GM18868 (cell line): Measurements from ENCODE around the gene TSR1.

Experiments
- ATAC-seq: cut with Tn5 transposase; IDR thresholded peaks from one replicate; pipeline ENCODE4 v1.9.1; 2021; ENCODE audit warnings: mild to moderate bottlenecking, moderate library complexity; ENCODE audit not compliant: unreplicated experiment

TSR1 gene

DNA sequence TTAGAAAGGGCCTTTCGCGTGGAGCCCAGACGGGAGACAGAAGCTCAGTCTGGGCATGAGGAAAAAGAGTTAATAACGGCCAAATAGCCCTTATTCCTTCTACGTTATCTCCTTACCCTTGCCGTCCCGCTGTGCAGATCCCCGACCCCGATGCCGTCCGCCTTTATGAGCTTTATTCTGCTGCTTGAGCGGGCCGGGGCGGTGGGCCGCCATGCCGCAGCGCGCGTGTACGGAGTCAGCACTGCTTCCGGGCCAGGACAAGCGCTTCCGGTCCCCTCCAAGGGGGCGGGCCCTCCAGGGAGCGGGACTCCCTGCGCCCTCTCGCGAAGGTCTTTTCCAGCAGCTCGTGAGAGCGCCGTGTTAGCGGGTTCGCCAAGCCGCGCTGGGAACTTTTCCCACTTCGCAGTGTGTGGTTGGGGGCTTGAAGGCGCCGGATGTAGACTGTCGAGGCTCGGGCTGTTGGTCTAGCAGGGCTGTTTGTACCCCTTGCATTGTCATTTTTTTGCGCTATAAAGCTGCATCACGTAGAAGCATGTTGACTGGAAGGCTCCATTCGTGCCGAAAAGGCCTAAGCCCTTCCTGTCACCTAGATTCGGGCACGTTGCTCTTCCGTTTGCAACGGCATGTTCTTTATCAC lies at the start of gene TSR1:
TSS of gene TSR1 (minus strand) at position 243 of the 637 bp plus-strand sequence. CDS start at position 213, 30 bp downstream.
- peak; percentile 77 for ATAC-seq

DNA sequence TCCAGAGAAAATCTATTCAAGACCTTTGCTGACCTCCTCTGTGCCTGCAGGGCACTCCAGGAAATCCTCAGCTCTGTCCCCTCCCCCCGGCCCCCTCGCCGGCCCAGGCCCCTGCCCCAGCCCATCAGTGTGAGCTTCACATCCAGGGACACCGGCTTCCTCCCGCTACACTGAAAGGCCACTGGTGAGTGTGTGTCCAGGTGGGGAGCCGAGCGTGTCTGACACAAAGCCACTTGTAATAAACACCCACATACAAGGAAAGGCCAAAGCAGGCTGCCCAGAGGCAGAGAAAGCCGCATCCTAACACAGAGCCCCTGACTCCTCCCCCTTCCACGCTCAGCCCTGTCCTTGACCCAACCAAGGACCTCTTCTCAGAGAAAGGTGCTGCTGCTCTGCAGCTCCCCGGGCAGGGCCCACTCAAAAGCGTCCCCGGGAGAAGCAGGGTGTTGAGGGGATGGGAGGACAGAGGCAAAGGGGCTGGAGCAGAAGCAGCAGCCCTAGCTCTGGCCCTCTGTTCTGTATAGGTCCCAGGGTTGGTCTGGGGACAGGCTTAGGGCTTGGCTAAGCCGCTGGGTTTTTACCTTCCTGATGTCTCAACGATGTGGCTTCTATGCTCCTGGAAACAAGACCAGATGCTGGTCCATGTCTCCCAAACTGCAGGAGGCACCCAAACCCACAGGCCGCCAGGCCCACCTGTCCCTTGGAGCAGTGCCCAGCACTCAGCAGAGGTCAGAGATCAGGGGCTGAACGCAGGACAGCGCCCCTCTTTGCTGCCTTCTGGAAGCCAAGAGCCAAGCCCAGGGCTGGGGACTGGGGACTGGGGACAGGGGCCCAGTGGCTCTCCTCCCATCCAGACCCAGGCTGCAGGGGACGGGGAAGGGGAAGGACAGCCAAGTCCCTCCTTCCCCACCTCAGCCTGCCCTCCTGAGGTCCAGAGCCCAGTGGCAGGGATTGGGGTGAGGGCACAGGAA lies 49.3 kb upstream of the TSR1 start:
- no peak for ATAC-seq

DNA sequence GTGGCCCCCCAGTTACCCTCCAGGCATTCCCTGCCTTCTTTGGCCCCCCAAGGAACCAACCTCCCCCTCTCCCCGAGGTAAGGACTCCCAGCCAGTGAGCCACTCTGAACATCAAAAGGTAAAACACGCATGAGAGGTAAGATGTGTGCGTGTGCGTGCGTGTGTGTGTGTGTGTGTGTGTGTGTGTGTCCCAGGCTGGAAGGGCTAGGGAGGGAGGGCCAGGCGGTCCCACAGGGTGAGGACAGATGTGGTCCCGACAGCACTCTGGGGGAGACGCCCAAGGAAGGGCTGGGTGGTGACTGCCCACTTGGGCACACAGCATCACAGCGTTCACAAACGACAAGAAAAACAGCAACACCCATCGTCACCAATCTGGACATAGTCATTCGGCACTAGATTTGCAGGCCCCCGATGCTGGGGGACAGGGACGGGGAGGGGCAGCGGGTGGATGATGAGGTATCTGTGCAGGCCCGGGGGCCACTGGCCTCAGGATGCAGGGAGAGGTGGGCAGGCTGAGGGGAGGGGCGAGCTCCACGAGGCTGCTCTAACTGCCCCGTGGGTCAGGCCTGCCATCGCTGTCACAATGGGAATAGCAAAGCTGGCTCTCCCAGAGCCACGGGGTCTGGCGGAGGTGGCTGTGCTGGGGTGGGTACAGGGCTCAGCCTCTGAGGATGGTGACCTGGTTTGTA lies 48.3 kb upstream of the TSR1 start:
- no peak for ATAC-seq

- ATAC-seq = no peak
Observed at GRCh38 chr17:2383628-2384167, 47.4 kb upstream of the TSR1 start.

DNA sequence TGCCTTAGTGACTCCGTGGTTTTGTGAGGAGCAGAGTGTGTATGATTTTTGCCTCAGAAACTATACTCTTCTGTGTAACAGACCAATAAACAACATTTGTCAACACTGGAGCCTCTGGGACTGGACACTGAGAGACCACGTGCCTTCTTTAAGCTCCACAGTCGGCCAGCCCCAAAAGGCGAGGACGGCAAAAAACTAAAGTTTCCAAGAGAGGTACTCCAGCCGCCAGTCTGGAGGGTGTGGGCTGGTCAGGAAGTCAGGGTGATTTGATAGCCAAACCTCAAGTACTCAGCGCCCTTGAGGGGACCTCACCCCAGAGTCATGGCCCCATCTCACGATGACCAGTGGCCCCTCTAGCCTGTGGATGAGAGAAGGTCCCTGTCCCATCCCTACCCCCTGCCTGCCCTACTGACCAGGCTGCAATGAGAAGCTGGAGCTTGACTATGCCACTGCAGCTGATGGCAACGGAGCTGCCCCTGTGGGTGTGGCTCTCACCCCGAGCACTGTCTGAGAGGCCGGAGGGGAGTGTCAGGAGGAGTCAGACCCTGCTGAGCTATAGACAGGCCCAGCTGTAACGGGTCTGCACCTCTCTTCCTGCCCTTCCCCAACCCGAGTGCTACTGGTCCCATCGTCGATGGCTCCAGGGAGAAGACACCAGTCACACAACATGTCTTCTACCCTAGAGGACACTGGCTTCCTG lies 44.8 kb upstream of the TSR1 start:
- ATAC-seq = no peak

- ATAC-seq = no peak
Observed at GRCh38 chr17:2380226-2380922, 44.1 kb upstream of the TSR1 start.

DNA sequence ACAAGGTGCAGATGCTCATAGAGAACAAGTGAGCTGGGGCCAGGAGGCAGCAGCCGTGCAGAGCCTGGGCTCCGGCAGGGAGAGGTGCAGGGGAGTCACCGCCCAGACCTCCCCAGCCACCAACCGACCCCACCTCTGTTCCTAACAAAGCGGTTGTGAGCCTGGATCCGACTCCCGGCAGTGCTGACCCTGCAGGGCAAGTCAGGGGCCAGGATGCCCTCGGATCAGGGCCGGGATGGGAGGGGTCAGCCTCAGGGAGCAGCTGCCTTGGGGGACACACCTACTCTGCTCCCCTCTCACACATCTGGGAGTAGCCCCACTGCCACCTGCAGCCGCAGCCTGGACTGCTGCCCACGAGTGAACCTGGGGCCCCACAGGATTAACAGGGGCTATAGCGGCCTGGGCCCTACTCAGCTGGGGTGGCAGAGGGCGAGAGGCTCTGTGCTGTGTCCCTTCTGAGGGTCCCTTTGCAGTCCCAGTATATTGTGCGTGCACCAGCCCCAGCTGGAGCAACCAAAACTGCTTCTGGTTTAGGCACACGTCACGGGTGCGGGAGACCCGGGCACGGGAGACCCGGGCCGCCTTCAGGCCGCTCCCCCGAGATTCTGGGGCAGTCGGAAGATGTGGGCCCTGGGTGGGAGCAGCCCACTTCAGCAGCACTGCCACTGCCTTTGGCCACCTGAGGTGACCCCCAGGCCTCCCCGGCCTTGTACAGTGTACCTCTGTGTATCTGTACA lies 43.4 kb upstream of the TSR1 start:
- ATAC-seq = no peak

DNA sequence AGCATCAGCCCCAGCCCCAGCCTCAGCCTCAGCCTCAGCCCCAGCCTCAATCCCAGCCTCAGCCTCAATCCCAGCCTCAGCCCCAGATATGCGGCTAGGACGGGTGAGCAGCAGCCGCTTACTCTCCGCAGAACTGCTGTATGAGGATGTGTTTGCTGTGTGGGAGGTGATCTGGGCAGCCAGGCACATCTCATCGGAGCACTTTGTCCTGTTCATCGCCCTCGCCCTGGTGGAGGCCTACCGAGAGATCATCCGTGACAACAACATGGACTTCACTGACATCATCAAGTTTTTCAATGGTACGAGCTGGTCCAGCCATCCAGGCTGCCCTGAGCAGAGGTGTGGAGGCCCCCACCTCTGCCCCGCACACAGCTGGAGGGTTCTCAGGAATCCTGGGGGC lies 42.6 kb upstream of the TSR1 start:
- ATAC-seq = no peak

DNA sequence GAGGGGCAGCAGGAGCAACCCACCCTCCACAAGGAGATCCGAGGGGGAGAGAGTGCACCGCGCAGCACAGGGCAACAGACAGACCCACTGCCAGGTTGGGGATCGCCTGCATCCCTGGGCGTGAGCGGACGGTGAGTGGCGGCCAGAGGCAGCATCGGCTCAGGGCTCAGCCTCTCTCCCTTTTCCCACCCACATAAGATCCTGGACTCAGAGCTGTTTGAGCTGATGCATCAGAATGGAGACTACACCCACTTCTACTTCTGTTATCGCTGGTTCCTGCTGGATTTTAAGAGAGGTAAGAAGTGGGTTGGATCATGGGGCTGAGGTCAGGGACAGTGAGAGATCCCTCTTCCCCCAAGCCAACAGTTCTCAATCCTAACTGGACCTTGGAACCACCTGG lies 41.4 kb upstream of the TSR1 start:
- ATAC-seq = no peak

DNA sequence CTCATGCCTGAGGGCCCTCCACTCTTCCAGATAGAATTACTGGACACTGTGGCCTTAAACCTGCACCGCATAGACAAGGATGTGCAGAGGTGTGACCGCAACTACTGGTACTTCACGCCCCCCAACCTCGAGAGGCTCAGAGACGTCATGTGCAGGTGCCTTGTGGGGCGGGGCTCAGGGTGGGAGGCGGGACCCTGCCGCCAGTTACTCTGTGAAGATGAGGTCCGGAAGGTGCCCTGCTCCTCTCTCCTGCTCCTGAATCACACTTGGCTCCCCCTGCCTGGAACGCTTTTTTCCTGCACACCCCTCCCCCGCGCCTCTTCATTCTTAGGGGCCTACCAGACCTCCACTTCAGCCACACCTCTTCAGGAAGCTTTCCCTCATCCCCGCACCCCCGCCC lies 39.9 kb upstream of the TSR1 start:
- ATAC-seq = no peak

GRCh38 chr17:2375406-2375805 lies 39.1 kb upstream of the TSR1 start:
- ATAC-seq = no peak

- ATAC-seq = no peak
Observed at GRCh38 chr17:2374549-2375285, 38.5 kb upstream of the TSR1 start.

DNA sequence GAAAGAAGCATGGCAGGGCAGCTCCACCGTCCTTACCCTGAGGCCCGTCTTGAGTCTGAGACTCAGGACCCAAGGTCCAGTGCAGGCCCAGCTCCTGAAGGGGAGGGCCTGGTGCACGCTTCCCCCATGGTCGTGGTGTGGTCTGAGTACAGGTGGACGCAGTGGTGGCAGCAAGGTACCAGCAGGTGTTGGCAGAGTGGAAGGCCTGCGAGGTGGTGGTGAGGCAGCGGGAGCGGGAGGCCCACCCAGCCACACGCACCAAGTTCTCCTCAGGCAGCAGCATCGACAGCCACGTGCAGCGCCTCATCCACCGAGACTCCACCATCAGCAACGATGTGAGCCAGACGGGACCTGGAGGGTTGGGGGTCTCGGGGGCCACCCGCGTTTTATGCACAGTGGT lies 36.9 kb upstream of the TSR1 start:
- ATAC-seq = no peak

DNA sequence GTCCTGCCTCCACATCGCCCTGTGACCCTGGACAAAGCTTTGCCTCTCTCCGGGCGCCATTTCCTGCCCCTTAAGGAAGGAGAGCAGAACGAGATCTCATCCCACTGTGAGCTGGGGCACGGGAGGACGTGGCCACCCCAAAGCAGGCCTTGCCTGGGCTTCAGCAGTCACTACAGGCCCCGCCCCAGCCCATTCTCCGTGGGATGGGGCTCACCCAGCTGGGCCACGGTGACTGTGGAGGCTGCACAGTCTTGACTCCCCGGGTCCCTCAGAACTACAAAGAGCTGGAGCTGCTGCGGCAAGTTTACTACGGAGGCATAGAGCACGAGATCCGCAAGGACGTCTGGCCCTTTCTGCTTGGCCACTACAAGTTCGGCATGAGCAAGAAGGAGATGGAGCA lies 36.4 kb upstream of the TSR1 start:
- no peak for ATAC-seq

DNA sequence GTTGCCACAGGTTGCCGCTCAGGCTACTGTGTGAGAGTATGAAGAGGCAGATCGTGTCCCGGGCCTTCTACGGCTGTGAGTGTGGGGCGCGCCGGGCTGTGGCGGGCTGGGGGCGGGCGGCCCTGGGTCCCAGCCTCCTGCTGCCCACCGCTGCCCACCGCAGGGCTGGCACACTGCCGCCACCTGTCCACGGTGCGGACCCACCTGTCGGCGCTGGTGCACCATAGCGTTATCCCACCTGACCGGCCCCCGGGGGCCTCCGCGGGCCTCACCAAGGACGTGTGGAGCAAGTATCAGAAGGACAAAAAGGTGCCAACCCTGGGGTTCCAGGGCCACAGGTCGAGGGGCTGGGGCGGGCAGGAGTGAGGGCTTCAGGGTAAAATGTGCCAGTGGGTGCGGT lies 35.9 kb upstream of the TSR1 start:
- no peak for ATAC-seq

DNA sequence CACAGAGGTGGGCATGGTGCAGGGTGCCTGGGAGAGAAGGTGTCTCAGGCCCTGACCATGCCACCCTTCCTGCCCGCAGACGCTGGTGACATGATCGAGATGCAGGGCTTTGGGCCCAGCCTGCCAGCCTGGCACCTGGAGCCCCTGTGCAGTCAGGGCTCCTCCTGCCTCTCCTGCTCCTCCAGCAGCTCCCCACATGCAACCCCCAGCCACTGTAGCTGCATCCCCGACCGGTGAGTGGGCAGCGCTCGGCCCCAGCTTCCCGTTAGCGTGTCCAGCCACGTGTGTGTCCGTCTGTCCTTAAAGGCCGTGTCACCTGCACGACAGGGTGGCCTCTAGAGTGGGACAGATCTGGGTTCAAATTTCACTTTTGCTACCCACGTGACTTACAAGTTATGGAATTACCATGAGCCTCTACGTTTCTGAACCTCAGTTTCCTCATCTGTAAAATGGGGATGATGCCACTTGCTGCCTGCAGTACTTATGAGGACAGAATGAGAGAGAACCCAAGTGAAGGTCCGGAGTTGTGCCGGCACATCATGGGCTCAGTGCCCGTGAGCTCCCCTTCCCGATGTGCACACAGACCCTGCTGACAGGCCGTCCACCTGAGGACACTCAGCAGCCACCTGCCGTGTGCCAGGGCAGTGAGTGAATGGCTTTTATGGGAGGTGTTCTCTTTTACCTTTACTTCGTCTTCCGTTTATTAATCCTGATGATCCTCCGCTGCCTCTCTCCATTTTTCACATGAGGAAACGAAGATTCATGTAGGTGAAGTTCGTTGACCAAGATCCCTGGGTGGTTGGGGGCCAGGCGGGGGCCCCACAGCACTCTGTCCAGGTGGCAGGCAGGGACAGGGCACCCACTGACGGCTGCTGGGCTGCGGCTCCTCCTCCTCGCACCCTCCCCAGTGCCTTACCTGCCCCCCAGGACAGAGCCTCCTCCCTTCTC lies 35.2 kb upstream of the TSR1 start:
- ATAC-seq = no peak

DNA sequence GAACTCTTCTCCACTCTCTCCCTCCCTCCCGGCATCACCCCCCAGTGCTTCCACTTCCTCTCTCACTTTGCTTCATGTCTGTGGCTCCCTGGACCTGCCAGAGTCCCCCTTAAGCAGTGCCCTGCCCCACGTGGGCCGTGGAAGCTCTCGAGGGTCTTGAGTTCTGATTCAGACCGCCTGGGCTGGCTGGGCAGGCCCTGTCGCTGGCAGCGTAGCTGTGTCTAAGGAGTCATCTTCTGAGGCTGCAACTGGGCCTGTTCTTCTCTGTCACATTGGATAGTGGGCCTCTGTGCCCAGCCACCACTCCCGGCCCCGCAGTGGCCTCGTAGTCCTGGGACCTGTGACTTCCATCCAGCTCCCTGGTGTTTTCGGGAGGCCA lies 33.9 kb upstream of the TSR1 start:
- ATAC-seq = no peak
